ENCODE results near the gene APOA4.

Gene APOA4

DNA sequence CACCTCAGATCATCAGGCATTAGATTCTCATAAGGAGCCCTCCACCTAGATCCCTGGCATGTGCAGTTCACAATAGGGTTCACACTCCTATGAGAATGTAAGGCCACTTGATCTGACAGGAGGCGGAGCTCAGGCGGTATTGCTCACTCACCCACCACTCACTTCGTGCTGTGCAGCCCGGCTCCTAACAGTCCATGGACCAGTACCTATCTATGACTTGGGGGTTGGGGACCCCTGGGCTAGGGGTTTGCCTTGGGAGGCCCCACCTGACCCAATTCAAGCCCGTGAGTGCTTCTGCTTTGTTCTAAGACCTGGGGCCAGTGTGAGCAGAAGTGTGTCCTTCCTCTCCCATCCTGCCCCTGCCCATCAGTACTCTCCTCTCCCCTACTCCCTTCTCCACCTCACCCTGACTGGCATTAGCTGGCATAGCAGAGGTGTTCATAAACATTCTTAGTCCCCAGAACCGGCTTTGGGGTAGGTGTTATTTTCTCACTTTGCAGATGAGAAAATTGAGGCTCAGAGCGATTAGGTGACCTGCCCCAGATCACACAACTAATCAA lies 8.8 kb upstream of the APOA4 start:
- DNase-seq, result no peak

GRCh38 chr11:116830184-116830912 lies 7.2 kb upstream of the APOA4 start:
- no peak for DNase-seq

DNA sequence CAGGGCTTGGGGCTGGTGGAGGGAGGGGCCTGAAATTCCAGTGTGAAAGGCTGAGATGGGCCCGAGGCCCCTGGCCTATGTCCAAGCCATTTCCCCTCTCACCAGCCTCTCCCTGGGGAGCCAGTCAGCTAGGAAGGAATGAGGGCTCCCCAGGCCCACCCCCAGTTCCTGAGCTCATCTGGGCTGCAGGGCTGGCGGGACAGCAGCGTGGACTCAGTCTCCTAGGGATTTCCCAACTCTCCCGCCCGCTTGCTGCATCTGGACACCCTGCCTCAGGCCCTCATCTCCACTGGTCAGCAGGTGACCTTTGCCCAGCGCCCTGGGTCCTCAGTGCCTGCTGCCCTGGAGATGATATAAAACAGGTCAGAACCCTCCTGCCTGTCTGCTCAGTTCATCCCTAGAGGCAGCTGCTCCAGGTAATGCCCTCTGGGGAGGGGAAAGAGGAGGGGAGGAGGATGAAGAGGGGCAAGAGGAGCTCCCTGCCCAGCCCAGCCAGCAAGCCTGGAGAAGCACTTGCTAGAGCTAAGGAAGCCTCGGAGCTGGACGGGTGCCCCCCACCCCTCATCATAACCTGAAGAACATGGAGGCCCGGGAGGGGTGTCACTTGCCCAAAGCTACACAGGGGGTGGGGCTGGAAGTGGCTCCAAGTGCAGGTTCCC lies 6.5 kb upstream of the APOA4 start, which contains the start of gene APOC3:
TSS of gene APOC3 (plus strand) at position 383 of the 659 bp plus-strand sequence. CDS start 676 bp downstream, outside the sequence.
- DNase-seq, result no peak

GRCh38 chr11:116828632-116829524 lies 5.8 kb upstream of the APOA4 start:
- DNase-seq, result no peak

- no peak for DNase-seq
Measured at GRCh38 chr11:116827461-116827860, 4.4 kb upstream of the APOA4 start.

DNA sequence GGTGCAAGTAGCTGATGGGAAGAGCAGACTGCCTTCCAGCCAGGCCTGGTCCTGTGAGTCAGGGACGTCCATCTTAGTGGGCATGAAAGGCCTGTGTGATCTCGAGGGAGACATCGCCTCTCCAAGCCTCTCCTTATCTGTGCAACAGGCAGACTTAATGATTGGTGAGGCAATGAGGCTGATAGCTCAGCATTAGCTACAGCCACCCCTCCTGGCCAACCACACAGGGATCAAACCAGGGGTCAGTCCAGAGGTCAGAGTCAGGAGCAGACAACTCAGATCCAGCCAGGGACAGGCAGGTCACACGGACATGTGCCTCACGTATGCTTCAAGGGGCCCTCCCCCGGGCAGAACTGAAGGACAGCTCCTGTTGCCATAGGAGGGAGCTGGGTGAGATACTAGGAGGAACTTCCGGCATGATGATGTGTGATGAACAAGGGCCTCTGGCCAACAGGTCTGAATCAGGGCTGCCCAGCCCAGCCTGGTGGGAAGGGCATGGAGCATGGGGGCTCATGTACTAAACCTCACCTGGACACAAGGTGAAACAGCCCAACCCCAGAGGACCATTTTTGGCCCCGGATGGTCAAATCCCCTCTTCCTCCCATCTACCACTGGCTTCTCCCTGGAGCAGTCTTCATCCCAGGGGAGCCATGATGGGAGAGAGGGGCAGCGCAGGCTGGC lies 3.8 kb upstream of the APOA4 start:
- no peak for DNase-seq

DNA sequence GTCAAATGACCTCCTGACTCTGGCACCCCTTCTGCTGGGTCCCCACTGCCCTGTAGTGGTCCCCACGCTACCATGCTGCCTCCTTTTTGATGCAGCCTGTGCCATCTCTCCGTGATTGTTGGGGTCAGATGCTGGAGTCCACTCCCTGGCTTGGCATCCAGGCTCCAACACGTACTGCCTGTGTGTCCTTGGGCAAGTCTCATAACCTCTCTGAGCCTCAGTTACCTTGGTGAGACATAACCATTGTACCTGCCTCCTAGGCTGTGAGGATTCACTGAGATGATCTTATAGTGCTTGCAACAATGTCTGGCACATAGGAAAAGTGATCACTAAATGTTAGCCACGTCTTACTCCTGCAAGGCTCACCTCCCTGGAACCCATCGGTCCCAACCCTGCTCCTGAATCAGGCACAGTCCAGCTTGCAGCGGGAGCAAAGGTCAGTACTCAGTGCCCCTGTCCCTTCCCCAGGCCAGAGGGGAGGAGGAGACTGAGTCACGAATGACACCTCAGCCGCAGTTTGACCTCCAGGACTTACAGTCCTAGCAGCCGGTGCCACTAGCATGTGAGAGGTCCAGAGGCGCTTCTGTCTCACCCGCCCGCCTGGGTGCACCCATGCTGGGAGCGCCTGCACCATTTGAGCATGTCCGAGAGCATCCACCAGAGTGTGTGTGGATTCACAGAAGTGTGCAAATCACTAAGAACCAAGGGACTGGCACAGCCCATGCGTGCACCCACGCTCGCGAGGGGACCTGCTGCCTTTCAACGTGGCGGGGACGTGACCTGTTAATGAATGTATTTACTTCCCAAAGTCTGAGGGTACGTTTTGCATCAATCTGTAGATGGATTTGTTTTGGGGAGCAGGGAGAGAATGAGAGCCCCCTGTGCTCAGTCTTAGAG lies 3.0 kb upstream of the APOA4 start:
- DNase-seq, result no peak

DNA sequence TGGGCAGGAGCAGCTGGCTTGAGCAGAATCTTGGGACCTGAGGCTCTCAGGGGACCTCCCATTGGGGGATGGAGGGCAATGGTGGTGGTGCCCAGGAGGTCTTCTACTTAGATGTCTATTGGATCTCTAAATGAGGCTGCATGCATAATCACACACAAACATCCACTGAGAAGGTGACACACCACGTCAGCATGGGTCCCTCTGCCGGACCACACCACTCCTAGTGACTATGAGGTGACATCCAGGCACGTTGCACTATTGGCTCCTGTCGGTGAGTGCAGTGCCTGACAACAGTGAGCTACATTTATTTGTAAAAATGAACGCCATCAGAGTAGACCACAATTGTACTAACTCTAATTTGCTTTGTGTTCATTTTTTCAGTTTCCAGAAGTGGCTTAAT lies 2.3 kb upstream of the APOA4 start:
- DNase-seq, result no peak

- no peak for DNase-seq
Measured at GRCh38 chr11:116822575-116822974, 529 bp downstream of the APOA4 start.

GRCh38 chr11:116821050-116821918 lies 1.8 kb downstream of the APOA4 start:
- no peak for DNase-seq

DNA sequence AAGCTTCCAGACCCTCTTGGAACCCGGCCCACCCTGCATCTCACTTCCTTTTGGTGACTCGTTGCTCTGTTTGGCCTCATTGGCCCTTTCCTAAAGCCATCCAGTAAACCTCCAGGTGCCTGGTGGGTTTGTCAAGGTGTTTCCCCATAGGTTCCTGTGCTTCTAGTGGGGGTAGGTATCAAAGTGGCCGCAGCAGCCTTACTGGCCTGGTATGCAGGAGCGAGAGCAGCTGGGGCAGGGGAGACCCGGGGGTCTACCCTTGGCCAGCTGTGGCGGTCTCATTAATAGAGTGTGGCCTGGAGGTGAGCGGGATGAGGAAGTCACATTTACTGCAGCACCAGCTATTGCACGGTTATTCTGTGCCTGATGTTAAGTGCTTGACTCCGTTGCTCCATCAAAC lies 4.1 kb downstream of the APOA4 start:
- no peak for DNase-seq

DNA sequence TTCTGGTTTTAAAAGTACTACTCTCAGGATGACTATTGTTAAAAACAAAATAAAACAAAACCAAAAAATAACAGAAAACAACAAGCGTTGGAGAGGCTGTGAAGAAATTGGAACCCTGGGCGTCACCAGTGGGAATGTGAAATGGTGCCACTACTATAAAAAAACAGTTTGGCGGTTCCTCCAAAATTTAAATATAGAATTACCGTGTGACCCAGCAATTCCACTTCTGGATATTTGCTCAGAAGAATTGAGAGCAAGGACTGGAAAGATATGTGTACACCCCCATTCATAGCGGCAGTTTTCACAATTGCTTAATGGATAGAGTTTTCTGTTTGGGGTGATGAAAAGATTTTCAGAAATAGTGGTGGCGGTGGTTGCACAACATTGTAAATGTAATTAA lies 8.6 kb downstream of the APOA4 start:
- DNase-seq, result no peak

DNA sequence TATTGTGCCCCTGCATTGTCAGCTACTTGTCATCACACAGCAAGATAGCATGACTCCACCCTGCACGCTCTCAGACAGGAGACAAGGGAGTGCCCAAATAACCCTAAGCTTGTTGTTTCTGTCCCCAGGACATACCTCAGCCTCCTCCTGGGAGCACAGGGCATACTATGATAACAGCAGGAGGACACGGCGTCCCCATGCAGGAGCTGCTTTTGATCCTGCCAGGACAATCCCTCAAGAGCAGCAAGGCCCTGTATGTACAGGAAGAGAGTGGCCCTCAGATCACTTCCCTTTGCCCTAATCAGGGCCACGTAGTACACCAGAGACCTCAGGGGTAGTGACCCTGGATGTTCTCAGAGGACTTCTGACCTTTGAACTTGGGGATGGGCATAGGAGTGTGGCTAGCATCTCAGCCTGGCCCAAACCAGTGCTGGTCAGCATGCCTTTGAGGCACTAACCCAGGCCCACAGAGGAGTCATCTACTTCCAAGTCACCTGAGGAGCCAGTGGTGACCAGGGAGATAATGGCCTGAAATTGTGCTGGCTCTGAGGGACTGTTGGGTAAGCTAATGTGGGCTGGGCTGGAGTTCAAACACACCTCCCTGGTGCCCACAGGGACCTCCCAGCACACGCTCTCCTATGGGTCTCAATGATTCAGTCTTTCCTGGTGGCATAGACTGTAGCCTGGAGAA lies 9.2 kb downstream of the APOA4 start:
- DNase-seq, result no peak

- no peak for DNase-seq
Measured at GRCh38 chr11:116813170-116813569, 9.9 kb downstream of the APOA4 start.

GRCh38 chr11:116812109-116812508 lies 11.0 kb downstream of the APOA4 start:
- DNase-seq, result no peak

DNA sequence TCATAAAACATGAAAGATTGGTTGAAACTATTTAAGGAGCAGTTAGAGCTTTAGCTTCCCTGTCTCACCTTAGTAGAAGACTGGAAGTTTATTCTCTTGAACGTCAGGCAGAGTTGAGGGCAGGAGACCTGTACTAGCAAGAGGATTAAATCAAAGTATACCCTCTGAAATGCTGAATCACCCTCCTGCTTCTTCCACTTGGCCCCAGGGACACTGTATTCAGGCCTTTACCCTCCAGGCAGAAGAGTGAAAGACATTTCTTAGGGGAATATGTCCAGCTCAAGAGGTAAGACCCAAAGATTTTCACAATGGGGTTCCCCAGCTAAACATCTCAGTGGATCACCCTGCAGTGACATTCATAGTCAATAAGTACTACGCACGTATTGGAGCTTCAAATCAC lies 11.9 kb downstream of the APOA4 start:
- DNase-seq, result no peak

DNA sequence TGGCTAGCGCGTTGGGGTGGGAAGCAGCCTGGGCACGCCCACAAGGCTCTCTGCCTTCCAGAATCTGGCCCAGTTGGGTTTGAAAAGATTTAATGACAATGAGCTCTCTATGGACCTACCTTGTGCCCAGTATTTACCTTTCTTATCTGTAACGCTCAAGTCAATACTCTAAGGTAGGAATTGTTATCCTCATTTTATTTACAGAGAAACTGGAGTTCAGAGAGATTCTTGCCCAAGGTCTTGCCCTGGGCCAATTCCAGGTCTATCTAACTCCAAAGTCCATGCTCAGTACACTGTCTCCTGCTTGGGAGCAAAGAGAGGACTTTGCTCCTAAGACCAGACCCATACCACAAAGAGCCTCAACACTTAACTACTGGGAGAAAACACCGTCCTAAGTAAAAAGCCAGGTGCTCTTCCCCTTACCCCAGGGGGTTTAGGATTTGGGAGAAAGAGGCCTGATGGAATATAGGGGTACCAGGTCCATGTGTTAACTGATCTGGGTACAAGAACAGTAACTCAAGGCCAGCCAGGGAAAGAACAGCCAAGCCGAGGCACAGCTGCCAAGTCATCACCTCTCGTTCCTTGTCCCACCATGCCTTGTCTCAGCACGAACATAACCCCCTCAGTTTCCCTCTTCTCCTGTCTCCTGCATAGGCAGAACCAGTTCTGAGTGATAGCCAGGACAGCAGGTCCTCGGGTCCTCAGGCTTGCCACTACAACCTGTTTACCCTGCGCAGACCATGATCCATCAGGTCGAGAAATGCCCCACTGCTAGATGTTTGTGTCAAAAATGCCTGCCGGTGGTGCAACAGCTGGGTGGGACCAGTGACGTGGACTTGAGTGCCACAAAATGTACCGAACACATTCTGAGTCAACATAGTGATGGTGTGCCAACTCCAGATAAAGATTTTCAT lies 14.6 kb downstream of the APOA4 start:
- no peak for DNase-seq

Measured in anterior cingulate cortex (tissue), 58 donors.